Mammary epithelial cell (primary cell): Measurements from ENCODE around the gene KAZN.

Experiments used
- CTCF ChIP-seq, 2 donors: IDR thresholded peaks in 1 of 2; conservative IDR thresholded peaks in 1 of 2; 2 replicates each; pipeline ENCODE4 v1.5.1; 2011 to 2012; ENCODE audit warnings: inconsistent platforms in 2 of 2, low read length in 2 of 2, mild to moderate bottlenecking in 2 of 2, control low read depth in 1 of 2, low read depth in 1 of 2; ENCODE audit not compliant: insufficient read depth in 1 of 2; ENCODE audit errors: extremely low read depth in 1 of 2
- EZH2 ChIP-seq: IDR thresholded peaks from 2 replicates; pipeline ENCODE4 v1.6.1; 2012; ENCODE audit warnings: low read length, inconsistent platforms, borderline replicate concordance

GRCh38 chr1:14894811-14895560 is 296.5 kb downstream of the KAZN start:
- TF ChIP-seq CTCF (conservative IDR thresholded peaks at IDR 0.05 in 1 of 2, IDR thresholded peaks at IDR 0.05 in 1 of 2; ENCODE audit: extremely low read depth in 1 of 2, insufficient read depth in 1 of 2, low read depth in 1 of 2, low read length in 2 of 2), result no peak
- no peak for TF ChIP-seq EZH2
